KMS-11 (cell line): Measurements from ENCODE around the gene MSI2.

Experiments used
- H2AFZ ChIP-seq: fragments of 200-600 bp; sonication (generic); 2 replicates; pipeline ENCODE4 v1.6.1; 2016; ENCODE audit warnings: antibody characterized with exemption, mixed run types, low read depth
- H3K27ac ChIP-seq: fragments of 200-600 bp; sonication (generic); 2 replicates; pipeline ENCODE4 v1.6.1; 2016; ENCODE audit warnings: mild to moderate bottlenecking, mixed run types
- H3K27me3 ChIP-seq: fragments of 200-600 bp; sonication (generic); 2 replicates; pipeline ENCODE4 v1.6.1; 2017; ENCODE audit warnings: mild to moderate bottlenecking, low read depth, mixed run types, moderate library complexity; ENCODE audit not compliant: insufficient read depth
- H3K36me3 ChIP-seq: fragments of 200-600 bp; sonication (generic); 2 replicates; pipeline ENCODE4 v1.6.1; 2017; ENCODE audit warnings: mild to moderate bottlenecking, mixed run types; ENCODE audit not compliant: insufficient read depth
- H3K4me1 ChIP-seq: fragments of 200-600 bp; sonication (generic); 2 replicates; pipeline ENCODE4 v1.6.1; 2016; ENCODE audit warnings: mild to moderate bottlenecking, low read depth, mixed run types; ENCODE audit not compliant: poor library complexity, severe bottlenecking
- H3K4me2 ChIP-seq: fragments of 200-600 bp; sonication (generic); 2 replicates; pipeline ENCODE4 v1.7.0; 2016; ENCODE audit warnings: mild to moderate bottlenecking, mixed run types
- H3K4me3 ChIP-seq: fragments of 200-600 bp; sonication (generic); IDR thresholded peaks from 2 replicates; pipeline ENCODE4 v1.6.1; 2017; ENCODE audit warnings: low read depth, low read length, mixed read lengths; ENCODE audit not compliant: insufficient read depth
- H3K79me2 ChIP-seq: fragments of 200-600 bp; sonication (generic); 2 replicates; pipeline ENCODE4 v1.6.1; 2016; ENCODE audit warnings: low read depth, mixed run types; ENCODE audit not compliant: insufficient read depth
- H3K9ac ChIP-seq: fragments of 200-600 bp; sonication (generic); 2 replicates; pipeline ENCODE4 v1.6.1; 2016; ENCODE audit warnings: mild to moderate bottlenecking, mixed run types
- H4K20me1 ChIP-seq: fragments of 200-600 bp; sonication (generic); 2 replicates; pipeline ENCODE4 v1.6.1; 2016; ENCODE audit warnings: mild to moderate bottlenecking, mixed run types; ENCODE audit not compliant: insufficient read depth
- CTCF ChIP-seq: fragments of 200-600 bp; sonication (generic); conservative IDR thresholded peaks from 2 replicates; pipeline ENCODE4 v1.6.1; 2017; ENCODE audit warnings: low read depth, mild to moderate bottlenecking, antibody characterized with exemption, low read length, moderate library complexity, mixed read lengths

MSI2 gene

GRCh38 chr17:57643062-57643461 lies 386.7 kb downstream of the MSI2 start:
- no peak overlapping the region for H3K4me3 ChIP-seq
- no peaks in the 10 kb centered on the region for H3K36me3 ChIP-seq
- H4K20me1 ChIP-seq = no peaks in the 10 kb centered on the region
- no peak for TF ChIP-seq CTCF
- H2AFZ ChIP-seq = no peak overlapping the region
- no peaks in the 10 kb centered on the region for H3K79me2 ChIP-seq
- H3K27ac ChIP-seq = no peak overlapping the region
- no peak overlapping the region for H3K9ac ChIP-seq
- H3K4me1 ChIP-seq = no peaks in the 10 kb centered on the region
- no peak overlapping the region for H3K4me2 ChIP-seq
- no peaks in the 10 kb centered on the region for H3K27me3 ChIP-seq

GRCh38 chr17:57644326-57644725 lies 388.0 kb downstream of the MSI2 start:
- Histone ChIP-seq H3K36me3 (no peaks in the 10 kb centered on the region), H3K27ac (no peak overlapping the region), H2AFZ (no peak overlapping the region), H3K4me3 (no peak overlapping the region), H3K4me2 (no peak overlapping the region), H3K4me1 (no peaks in the 10 kb centered on the region), H3K9ac (no peak overlapping the region), H3K27me3 (no peaks in the 10 kb centered on the region), H3K79me2 (no peaks in the 10 kb centered on the region), H4K20me1 (no peaks in the 10 kb centered on the region)
- TF ChIP-seq CTCF = no peak

- H3K27me3 ChIP-seq = no peaks in the 10 kb centered on the region
- no peak for TF ChIP-seq CTCF
- H3K4me1 ChIP-seq = no peaks in the 10 kb centered on the region
- no peaks in the 10 kb centered on the region for H3K79me2 ChIP-seq
- no peaks in the 10 kb centered on the region for H4K20me1 ChIP-seq
- H2AFZ ChIP-seq = no peak overlapping the region
- H3K4me3 ChIP-seq = no peak overlapping the region
- H3K27ac ChIP-seq = no peak overlapping the region
- no peak overlapping the region for H3K9ac ChIP-seq
- H3K4me2 ChIP-seq = no peak overlapping the region
- no peaks in the 10 kb centered on the region for H3K36me3 ChIP-seq
These were observed 389.8 kb downstream of the MSI2 start for GRCh38 chr17:57645950-57646665.

GRCh38 chr17:57648720-57649119 lies 392.4 kb downstream of the MSI2 start:
- Histone ChIP-seq H3K4me1 (no peaks in the 10 kb centered on the region), H3K9ac (no peak overlapping the region), H3K27ac (no peak overlapping the region), H3K36me3 (no peaks in the 10 kb centered on the region), H3K79me2 (no peaks in the 10 kb centered on the region), H3K4me2 (no peak overlapping the region), H2AFZ (no peak overlapping the region), H3K4me3 (no peak overlapping the region), H3K27me3 (no peaks in the 10 kb centered on the region), H4K20me1 (no peaks in the 10 kb centered on the region)
- TF ChIP-seq CTCF = no peak
